COLO829 (cell line): ENCODE results near the gene GPI.
A peak's percentile ranks its signal among the peaks of the same experiment; 100 is the strongest.
"Not testable (repeated sequence)": the region's sequence is repeated elsewhere in the genome, so short reads cannot be mapped to it uniquely, and the experiment has no call there.

Experiments used
- DNase-seq: peaks from one replicate; pipeline ENCODE4 v3.0.0; 2012; ENCODE audit warnings: low spot score

The GPI gene

GRCh38 chr19:34364830-34365462, at the start of gene GPI:
Gene GPI (plus strand): TSS chr19:34365196. CDS start chr19:34365267, 71 bp downstream.
- DNase-seq = no peak

GRCh38 chr19:34316247-34316646, 48.7 kb upstream of the GPI start:
- DNase-seq = no peak

- peak; percentile 10 for DNase-seq
Measured at GRCh38 chr19:34316741-34317301, 48.2 kb upstream of the GPI start.

- DNase-seq = no peak
Measured at GRCh38 chr19:34317311-34317927, 47.6 kb upstream of the GPI start.

- no peak for DNase-seq
Measured at GRCh38 chr19:34319230-34319585, 45.8 kb upstream of the GPI start.

- no peak for DNase-seq
Measured at GRCh38 chr19:34319785-34320184, 45.2 kb upstream of the GPI start.

- DNase-seq = no peak
Measured at GRCh38 chr19:34320277-34320676, 44.7 kb upstream of the GPI start.

- no peak for DNase-seq
Measured at GRCh38 chr19:34321735-34322134, 43.3 kb upstream of the GPI start.

GRCh38 chr19:34323433-34324204, 41.4 kb upstream of the GPI start:
- no peak for DNase-seq

- DNase-seq = no peak
Measured at GRCh38 chr19:34324320-34324719, 40.7 kb upstream of the GPI start.

- DNase-seq = no peak
Measured at GRCh38 chr19:34325181-34325580, 39.8 kb upstream of the GPI start.

- no peak for DNase-seq
Measured at GRCh38 chr19:34325981-34326787, 38.8 kb upstream of the GPI start.

- DNase-seq = no peak
Measured at GRCh38 chr19:34327851-34328250, 37.1 kb upstream of the GPI start.

GRCh38 chr19:34328982-34329381, 36.0 kb upstream of the GPI start:
- no peak for DNase-seq

- no peak for DNase-seq
Measured at GRCh38 chr19:34330116-34330515, 34.9 kb upstream of the GPI start.

- not testable (repeated sequence) for DNase-seq
Measured at GRCh38 chr19:34330596-34330995, 34.4 kb upstream of the GPI start.

GRCh38 chr19:34331596-34331995, 33.4 kb upstream of the GPI start:
- DNase-seq = not testable (repeated sequence)

- no peak for DNase-seq
Measured at GRCh38 chr19:34332027-34332760, 32.8 kb upstream of the GPI start.

- no peak for DNase-seq
Measured at GRCh38 chr19:34335914-34336313, 29.1 kb upstream of the GPI start.

- peak; percentile 10 for DNase-seq
Measured at GRCh38 chr19:34336781-34337271, 28.2 kb upstream of the GPI start.

GRCh38 chr19:34337739-34338138, 27.3 kb upstream of the GPI start:
- no peak for DNase-seq
